ENCODE data around the gene EOMES.

EOMES gene

DNA sequence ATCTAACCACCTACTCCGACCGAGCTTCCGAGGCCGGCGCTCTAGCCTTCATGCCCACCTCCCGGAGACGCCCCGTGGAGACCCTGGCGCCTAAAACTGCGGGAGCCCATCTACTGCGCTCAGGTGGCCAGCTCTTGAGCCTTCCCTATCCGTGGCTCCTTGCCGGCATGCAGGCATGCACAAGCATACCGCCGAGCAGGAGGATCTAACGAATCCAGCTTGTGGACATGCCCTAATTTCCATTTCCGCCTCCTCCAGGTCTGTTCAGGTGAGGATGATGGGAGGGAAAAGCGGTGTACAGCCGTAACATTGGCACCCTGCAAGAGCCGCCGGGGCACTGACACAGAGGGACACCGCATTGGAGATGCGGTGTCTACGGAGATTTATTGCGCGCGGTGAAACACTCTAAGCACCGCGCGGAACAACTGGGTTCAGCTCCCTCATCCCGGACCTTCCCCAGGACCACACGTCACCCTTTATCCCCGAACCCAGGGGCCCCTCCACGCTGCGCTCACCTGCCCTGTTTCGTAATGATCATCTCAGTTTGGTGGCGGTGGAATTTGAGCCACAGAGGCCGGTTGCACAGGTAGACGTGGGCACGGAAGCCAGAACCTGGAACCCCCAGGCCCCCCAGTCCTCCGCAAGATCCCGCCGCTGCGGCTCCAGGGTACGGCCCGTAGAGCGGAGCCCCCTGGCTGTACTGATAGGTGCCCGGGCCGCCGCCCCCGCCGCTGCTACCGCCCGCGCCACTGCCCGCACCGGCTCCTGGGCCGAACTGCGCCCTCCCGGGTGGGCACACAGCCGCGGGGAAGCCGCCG is 1.0 kb downstream of the EOMES start:
- DNase-seq = no peak

DNA sequence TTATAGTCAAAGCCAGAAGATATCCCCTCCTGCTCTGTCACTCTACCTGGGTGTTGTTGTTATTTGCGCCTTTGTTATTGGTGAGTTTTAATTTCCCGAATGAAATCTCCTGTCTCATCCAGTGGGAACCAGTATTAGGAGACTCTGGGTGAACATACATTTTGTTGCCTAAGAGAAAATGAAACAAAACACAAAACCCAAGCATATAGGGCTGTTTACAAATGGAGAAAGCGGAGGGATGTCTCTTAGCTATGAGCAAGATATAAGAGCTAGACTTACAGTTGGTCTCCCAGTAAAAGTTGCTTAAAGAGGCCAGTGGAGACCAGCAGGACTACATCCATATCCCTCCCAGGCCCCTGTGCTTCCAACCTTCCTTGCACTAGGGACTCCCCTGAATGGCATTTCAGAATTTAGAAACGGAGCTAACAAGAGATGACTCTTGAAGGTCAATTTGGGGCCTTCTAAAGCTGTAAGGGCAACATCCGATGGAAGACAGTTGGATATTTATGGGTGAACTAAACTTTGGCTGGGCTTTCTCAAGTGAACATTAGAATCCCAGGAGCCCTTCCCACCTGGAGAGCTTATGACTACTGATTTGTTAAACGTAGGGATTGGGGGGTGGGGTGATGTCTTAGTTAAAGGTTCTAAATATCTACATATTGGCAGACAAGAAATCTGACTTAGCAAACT is 2.7 kb downstream of the EOMES start:
- DNase-seq = no peak

GRCh38 chr3:27718459-27718858 is 3.7 kb downstream of the EOMES start:
- DNase-seq = no peak

DNA sequence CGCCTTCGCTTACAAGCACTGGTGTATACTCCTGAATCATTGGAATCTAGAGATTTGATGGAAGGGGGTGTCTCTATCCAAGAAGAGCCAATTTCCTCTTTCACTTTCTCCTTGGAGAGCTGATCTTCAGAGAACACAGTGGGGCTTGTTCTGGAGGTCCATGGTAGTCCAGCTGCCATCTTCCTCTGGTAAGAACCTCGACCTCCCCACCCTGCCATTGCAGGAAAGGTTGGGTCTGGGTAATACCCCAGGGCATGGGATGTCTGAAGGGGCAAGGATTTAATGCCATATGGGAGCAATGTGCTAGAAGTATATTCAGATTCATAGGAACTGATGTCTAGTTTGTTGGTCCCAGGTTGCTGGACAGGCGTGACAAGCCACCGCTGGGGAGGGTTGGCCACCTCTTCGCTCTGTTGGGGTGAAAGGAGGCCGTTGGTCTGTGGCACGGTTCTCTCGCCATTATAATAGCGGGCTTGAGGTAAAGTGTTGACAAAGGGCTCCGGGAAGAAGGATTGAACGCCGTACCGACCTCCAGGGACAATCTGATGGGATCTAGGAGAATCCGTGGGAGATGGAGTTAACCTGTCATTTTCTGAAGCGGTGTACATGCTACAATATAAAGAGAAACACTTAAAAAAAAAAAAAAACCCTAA is 4.8 kb downstream of the EOMES start:
- DNase-seq = no peak

DNA sequence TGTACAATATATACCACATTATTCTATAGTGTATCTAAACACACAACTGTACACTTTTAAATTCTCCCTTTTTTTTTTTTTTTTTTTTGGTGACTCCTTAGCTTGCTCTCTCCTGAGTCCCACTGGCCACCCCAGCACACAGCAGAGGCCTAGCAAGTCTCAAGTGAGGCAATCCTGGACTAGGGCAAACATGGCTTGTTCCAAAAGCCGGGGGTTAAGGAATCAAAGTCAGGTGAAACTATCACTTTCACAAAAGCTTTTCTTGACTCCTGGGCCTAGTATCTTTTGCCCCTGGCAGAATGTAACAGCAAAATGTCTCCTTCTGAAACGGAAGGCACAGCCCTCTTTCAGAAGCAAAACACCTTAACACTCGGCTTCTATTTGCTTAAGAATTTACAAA is 5.8 kb downstream of the EOMES start:
- DNase-seq = no peak

DNA sequence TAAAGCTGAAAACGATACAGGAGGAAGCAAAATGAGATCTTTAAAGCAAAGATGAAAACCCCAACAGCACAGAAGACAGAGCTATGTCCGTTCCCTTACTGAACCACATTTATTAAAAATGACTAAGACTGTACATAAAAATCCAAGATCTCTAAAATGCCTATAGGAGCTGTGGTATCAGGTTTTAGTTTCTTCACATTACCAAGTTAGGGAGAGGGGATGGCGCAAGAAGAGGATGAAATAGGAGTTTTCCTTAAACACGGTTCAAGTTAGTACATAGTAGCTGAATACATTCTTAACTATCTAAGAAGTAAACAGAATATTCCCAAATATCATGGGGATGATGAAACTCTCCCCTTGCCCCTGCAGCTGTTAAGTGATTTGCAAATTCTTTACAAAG is 6.3 kb downstream of the EOMES start:
- no peak for DNase-seq

DNA sequence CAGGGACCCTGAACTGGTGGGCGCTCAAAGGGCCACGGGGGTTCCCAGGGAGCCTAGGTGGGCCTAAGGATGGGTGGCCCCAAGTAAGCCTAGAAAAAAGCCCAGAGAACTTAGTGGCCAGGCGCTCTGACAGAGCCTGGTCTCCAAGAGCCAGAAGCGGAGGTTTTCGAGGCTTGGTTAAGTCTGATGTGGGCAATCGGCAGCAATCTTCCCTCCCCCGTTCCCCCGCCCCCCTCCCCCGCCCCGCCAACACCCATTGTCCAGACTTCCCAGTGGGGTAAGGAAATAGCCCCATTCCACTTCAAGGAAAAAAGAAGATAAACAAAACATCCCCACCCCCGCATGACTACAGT is 6.7 kb downstream of the EOMES start:
- DNase-seq = no peak

- DNase-seq = no peak
Measured at GRCh38 chr3:27714692-27715453, 7.2 kb downstream of the EOMES start.

GRCh38 chr3:27714146-27714526 is 8.0 kb downstream of the EOMES start:
- DNase-seq = no peak

GRCh38 chr3:27713435-27714145 is 8.5 kb downstream of the EOMES start:
- DNase-seq = no peak

GRCh38 chr3:27713078-27713423 is 9.1 kb downstream of the EOMES start:
- DNase-seq = no peak

- DNase-seq = peak; percentile 76
Measured at GRCh38 chr3:27712136-27713077, 9.7 kb downstream of the EOMES start.

DNA sequence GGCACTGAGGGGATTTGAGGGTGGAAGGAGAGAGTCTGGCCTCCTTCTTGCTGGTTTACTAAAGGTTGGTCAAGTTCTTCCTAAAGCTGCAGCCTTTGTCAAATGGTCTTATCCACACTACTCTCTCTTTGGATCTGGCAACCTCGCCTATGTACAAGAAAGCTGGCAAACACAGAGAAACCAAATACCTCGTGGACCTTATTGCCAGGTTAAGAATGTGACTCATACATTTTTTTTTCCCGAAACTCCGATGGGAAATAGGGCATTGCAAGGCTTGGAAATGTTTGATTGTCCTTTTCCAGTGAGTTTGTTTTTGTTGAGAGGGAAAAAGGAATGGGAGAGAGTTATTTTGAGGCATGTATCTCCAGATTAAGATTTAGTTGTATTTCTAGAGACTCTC is 13.9 kb downstream of the EOMES start:
- DNase-seq = no peak

DNA sequence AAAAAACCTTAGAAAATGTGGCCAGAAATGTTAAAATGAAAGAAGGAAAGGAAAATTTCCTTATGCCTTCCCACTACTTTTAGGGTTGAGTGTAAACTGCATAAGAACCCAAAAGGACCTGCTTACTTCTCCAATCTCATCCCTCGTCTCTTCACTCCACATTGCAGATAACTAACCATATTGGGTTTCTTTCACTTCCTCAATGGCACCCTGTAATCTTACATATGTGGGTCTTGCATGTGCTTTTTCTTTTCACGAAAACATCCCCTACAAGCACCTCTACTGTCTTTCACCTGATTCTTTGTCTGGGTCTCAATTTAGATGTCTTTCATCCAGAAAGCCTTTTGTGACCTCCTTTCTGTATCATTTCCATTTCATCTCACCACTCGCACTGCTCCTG is 23.1 kb downstream of the EOMES start:
- DNase-seq = no peak

- DNase-seq = peak; percentile 41
Measured at GRCh38 chr3:27696906-27697305, 25.2 kb downstream of the EOMES start.

GRCh38 chr3:27695636-27696035 is 26.5 kb downstream of the EOMES start:
- no peak for DNase-seq

- DNase-seq = no peak
Measured at GRCh38 chr3:27688053-27688452, 34.1 kb downstream of the EOMES start.

- peak; percentile 75 for DNase-seq
Measured at GRCh38 chr3:27686642-27687041, 35.5 kb downstream of the EOMES start.

- no peak for DNase-seq
Measured at GRCh38 chr3:27685474-27685873, 36.6 kb downstream of the EOMES start.

GRCh38 chr3:27684302-27684701 is 37.8 kb downstream of the EOMES start:
- DNase-seq = no peak

- peak; percentile 93 for DNase-seq
Measured at GRCh38 chr3:27681249-27681748, 40.8 kb downstream of the EOMES start.

All from fibroblast of skin of scalp (primary cell).